HepG2 (cell line): ENCODE data around the gene SH2D6. TPM values are rescaled to one million over a fixed set of nuclear protein-coding genes. Genes with fewer than 3 reads are reported as not detected.
A peak's percentile ranks its signal among the peaks of the same experiment; 100 is the strongest.

ENCODE experiments used
- ARNTL ChIP-seq: sonication (generic); formaldehyde crosslinking; IDR thresholded peaks from 2 replicates; pipeline ENCODE4 v1.4.0; 2020; ENCODE audit warnings: mild to moderate bottlenecking, missing genetic modification reagents
- CHD4 ChIP-seq: fragments of 200-600 bp; sonication (generic); IDR thresholded peaks from 2 replicates; pipeline ENCODE4 v1.7.0; 2017; ENCODE audit warnings: mild to moderate bottlenecking, low read length, borderline replicate concordance
- CREBL2 ChIP-seq: sonication (generic); formaldehyde crosslinking; IDR thresholded peaks from 2 replicates; pipeline ENCODE4 v1.8.1; 2023; ENCODE audit warnings: missing genetic modification reagents, mild to moderate bottlenecking, borderline replicate concordance
- DRAP1 ChIP-seq: IDR thresholded peaks from 2 replicates; pipeline ENCODE4 v1.6.1; 2016; ENCODE audit warnings: missing genetic modification reagents, missing compliant biosample characterization
- EEA1 ChIP-seq: sonication (generic); formaldehyde crosslinking; IDR thresholded peaks from 2 replicates; pipeline ENCODE4 v1.5.1; 2020; ENCODE audit warnings: mild to moderate bottlenecking, missing genetic modification reagents, borderline replicate concordance
- FOXJ3 ChIP-seq: sonication (generic); formaldehyde crosslinking; IDR thresholded peaks from 2 replicates; pipeline ENCODE4 v1.4.0; 2020; ENCODE audit warnings: missing genetic modification reagents, mild to moderate bottlenecking, borderline replicate concordance
- FOXP1 ChIP-seq, 2 experiments: fragments of 450-650 bp in 1 of 2; IDR thresholded peaks; 2 replicates each; pipeline ENCODE4 v1.6.1; 2017 to 2018; ENCODE audit warnings: antibody characterized with exemption in 1 of 2
- JARID2 ChIP-seq: sonication (generic); formaldehyde crosslinking; IDR thresholded peaks from 2 replicates; pipeline ENCODE4 v1.8.1; 2023; ENCODE audit warnings: missing genetic modification reagents, inconsistent platforms; ENCODE audit not compliant: insufficient replicate concordance
- MEIS1 ChIP-seq: sonication (generic); formaldehyde crosslinking; IDR thresholded peaks from 2 replicates; pipeline ENCODE4 v1.9.0; 2021; ENCODE audit warnings: mild to moderate bottlenecking, missing genetic modification reagents, moderate library complexity, borderline replicate concordance
- NCOR1 ChIP-seq: fragments of 200-600 bp; sonication (generic); IDR thresholded peaks from 2 replicates; pipeline ENCODE4 v1.7.0; 2017; ENCODE audit warnings: antibody characterized with exemption, low read length, borderline replicate concordance
- NFE2L2 ChIP-seq: fragments of 150-350 bp; IDR thresholded peaks from 2 replicates; pipeline ENCODE4 v1.6.1; 2014; ENCODE audit warnings: low read length
- PHF8 ChIP-seq: sonication (generic); formaldehyde crosslinking; IDR thresholded peaks from 2 replicates; pipeline ENCODE4 v1.5.0; 2020; ENCODE audit warnings: missing genetic modification reagents
- RFXAP ChIP-seq: sonication (generic); formaldehyde crosslinking; IDR thresholded peaks from 2 replicates; pipeline ENCODE4 v1.4.0; 2020; ENCODE audit warnings: missing genetic modification reagents, borderline replicate concordance
- SOX13 ChIP-seq, 3 experiments: fragments of 450-650 bp in 1 of 3; sonication (generic) in 1 of 3; formaldehyde crosslinking in 1 of 3; IDR thresholded peaks in 2 of 3; conservative IDR thresholded peaks in 1 of 3; 2 replicates each; pipeline versions ENCODE4 v1.5.0 to v1.6.1; 2016 to 2020; ENCODE audit warnings: antibody characterized with exemption in 1 of 3, mild to moderate bottlenecking in 1 of 3, missing compliant biosample characterization in 1 of 3, missing genetic modification reagents in 1 of 3, moderate library complexity in 1 of 3
- TAF1 ChIP-seq: sonication (generic); formaldehyde crosslinking; IDR thresholded peaks from 2 replicates; pipeline ENCODE4 v1.4.0; 2020; ENCODE audit warnings: missing genetic modification reagents
- TCF7L2 ChIP-seq: IDR thresholded peaks from 2 replicates; pipeline ENCODE4 v1.6.1; 2011; ENCODE audit warnings: mild to moderate bottlenecking, low read depth, low read length, moderate library complexity
- ZBTB34 ChIP-seq: sonication (generic); formaldehyde crosslinking; IDR thresholded peaks from 2 replicates; pipeline ENCODE4 v1.8.0; 2022; ENCODE audit warnings: mild to moderate bottlenecking, missing genetic modification reagents
- ZFP41 ChIP-seq: sonication (generic); formaldehyde crosslinking; IDR thresholded peaks from 2 replicates; pipeline ENCODE4 v1.4.0; 2020; ENCODE audit warnings: mild to moderate bottlenecking, missing genetic modification reagents, borderline replicate concordance
- ZNF414 ChIP-seq: sonication (generic); formaldehyde crosslinking; IDR thresholded peaks from 2 replicates; pipeline ENCODE4 v1.5.0; 2020; ENCODE audit warnings: missing genetic modification reagents
- ZNF513 ChIP-seq: sonication (generic); formaldehyde crosslinking; conservative IDR thresholded peaks from 2 replicates; pipeline ENCODE4 v1.5.0; 2020; ENCODE audit warnings: missing genetic modification reagents
- ZNF800 ChIP-seq: sonication (generic); formaldehyde crosslinking; IDR thresholded peaks from 2 replicates; pipeline ENCODE4 v1.4.0; 2020; ENCODE audit warnings: missing genetic modification reagents
- polyA plus RNA-seq, 8 experiments: library from polyadenylated mRNA; depleted of rRNA in 3 of 8; stranded (reverse) in 7 of 8; unstranded in 1 of 8; fragments of >200 nt; fragmentation: Illumina TruSeq in 4 of 8; extraction: Trizol in 4 of 8; gene quantifications; 2 replicates each; pipeline versions ENCODE4 v1.2.1 to v1.2.3, GENCODE V29; 2011 to 2016; ENCODE audit warnings: low read depth in 4 of 8, missing spikeins in 1 of 8, mixed read lengths in 1 of 8; ENCODE audit not compliant: insufficient read depth in 1 of 8
- total RNA-seq, 5 experiments: library from RNA; depleted of rRNA; stranded (reverse); fragments of >200 nt; fragmentation: Illumina TruSeq; extraction: Trizol; gene quantifications; 2 replicates each; pipeline ENCODE4 v1.2.3, GENCODE V29; 2016; ENCODE audit warnings: low read depth in 1 of 5

Gene SH2D6
- total and polyA plus RNA-seq, 2 of the 13 experiments (the other 11 are each of a cell fraction or from before 2014, with no cell fraction given): 0.11 to 0.26 TPM

GRCh38 chr2:85470850-85471800 is 52.6 kb downstream of the SH2D6 start (continued):
- no peak for TF ChIP-seq NFE2L2
- TF ChIP-seq FOXP1 (IDR thresholded peaks at IDR 0.05): no peak; the same call in 1 of the 2 replicates
- peak; percentile 68; the same call in 1 of the 2 replicates for TF ChIP-seq FOXP1 (CRISPR knock-in tag; IDR thresholded peaks at IDR 0.05)
- TF ChIP-seq RFXAP (CRISPR knock-in tag): 0 out of 2 replicates have a peak, but pooled peaks have one; percentile 34
- TF ChIP-seq JARID2 (CRISPR knock-in tag): no peak
- TF ChIP-seq SOX13 (IDR thresholded peaks at IDR 0.05): no peak
- TF ChIP-seq SOX13 (CRISPR knock-in tag; conservative IDR thresholded peaks at IDR 0.05 in 1 of 2, IDR thresholded peaks at IDR 0.05 in 1 of 2): peak in 1 of 2 experiments; percentile 87; a peak in 2 of 4 replicates
- TF ChIP-seq FOXJ3 (CRISPR knock-in tag): 0 out of 2 replicates have a peak, but pooled peaks have one; percentile 52
- no peak for TF ChIP-seq ZNF800 (CRISPR knock-in tag)
- 0 out of 2 replicates have a peak, but pooled peaks have one; percentile 10 for TF ChIP-seq ZBTB34 (CRISPR knock-in tag)
- TF ChIP-seq DRAP1 (CRISPR knock-in tag): 0 out of 2 replicates have a peak, but pooled peaks have one; percentile 18
- TF ChIP-seq EEA1 (CRISPR knock-in tag): no peak
- TF ChIP-seq TAF1 (CRISPR knock-in tag): 0 out of 2 replicates have a peak, but pooled peaks have one; percentile 27
- TF ChIP-seq CREBL2: no peak
- no peak for TF ChIP-seq ZNF414 (CRISPR knock-in tag)
- no peak for TF ChIP-seq PHF8 (CRISPR knock-in tag)
- TF ChIP-seq CHD4: no peak; the same call in 1 of the 2 replicates
- TF ChIP-seq ZNF513 (CRISPR knock-in tag): no peak
- TF ChIP-seq NCOR1: peak; percentile 56; the same call in 1 of the 2 replicates
- TF ChIP-seq MEIS1 (CRISPR knock-in tag): peak; percentile 92; the same call in 1 of the 2 replicates
- no peak for TF ChIP-seq TCF7L2
- no peak for TF ChIP-seq ZFP41 (CRISPR knock-in tag)
- TF ChIP-seq ARNTL: no peak
